HG03565 (cell line): ENCODE data around the gene GORAB.

Experiments
- ATAC-seq: cut with Tn5 transposase; IDR thresholded peaks from one replicate; pipeline ENCODE4 v1.9.1; 2021; ENCODE audit warnings: mild to moderate bottlenecking, moderate library complexity; ENCODE audit not compliant: unreplicated experiment

The GORAB gene

GRCh38 chr1:170537798-170538503, 6.0 kb downstream of the GORAB start:
- ATAC-seq = no peak

GRCh38 chr1:170538687-170539086, 6.7 kb downstream of the GORAB start:
- no peak for ATAC-seq

GRCh38 chr1:170539154-170539553, 7.2 kb downstream of the GORAB start:
- ATAC-seq = no peak

DNA sequence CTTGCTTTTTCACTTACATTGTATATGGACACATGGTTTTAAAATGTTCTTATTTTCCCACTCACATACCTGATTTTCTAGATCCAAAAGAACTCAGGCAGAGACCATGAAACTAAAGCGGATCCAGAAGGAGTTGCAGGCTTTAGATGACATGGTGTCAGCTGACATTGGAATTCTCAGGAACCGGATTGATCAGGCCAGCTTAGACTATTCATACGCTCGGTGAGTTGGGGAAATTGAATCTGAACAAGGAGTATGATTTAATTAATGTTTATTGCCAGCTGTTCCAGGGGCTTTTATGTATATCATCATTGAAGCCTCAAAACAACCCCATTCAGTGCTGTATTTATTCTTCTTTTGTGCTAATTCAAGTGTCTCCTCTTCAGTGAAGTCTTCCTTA, 12.7 kb downstream of the GORAB start:
- no peak for ATAC-seq

- no peak for ATAC-seq
These were observed 13.5 kb downstream of the GORAB start for GRCh38 chr1:170545476-170545875.

DNA sequence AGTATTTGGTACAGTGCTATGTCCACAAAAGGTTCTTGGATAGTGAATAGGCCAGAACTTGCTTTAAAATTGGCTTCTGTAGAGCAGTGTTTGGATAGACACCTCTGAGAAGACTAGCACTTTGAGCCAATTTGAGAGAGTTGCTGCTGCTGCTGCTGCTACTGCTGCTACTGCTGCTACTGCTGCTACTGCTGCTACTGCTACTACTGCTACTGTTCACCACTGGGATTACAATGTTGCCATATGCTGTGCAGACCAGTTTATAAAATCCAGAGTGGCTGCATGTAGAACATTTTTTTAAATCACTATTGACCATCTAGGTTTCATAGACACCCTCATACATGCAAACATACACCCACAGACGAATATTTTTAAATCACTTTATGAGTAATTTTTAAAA, 15.3 kb downstream of the GORAB start:
- no peak for ATAC-seq

- ATAC-seq = no peak
These were observed 16.5 kb downstream of the GORAB start for GRCh38 chr1:170548497-170548896.

- no peak for ATAC-seq
These were observed 23.4 kb downstream of the GORAB start for GRCh38 chr1:170555370-170555769.

DNA sequence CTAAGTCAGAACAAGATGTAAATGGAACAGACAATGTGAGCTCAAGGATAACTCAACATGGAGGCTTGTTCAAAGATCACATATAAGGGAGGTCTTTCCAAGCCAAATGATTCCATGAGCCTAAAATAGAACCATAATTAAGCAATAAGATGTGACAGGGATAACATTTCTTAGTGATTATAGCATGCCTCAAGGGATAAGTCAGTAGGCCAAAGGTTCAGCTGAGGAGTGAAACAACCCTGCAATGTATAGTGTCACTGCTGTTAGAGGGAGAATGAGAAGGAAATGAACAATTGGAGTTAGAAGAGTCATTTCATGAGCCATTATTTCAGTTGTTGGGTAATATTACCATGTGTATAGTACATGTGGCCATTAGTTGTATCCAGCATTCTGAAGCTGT, 25.0 kb downstream of the GORAB start:
- no peak for ATAC-seq

DNA sequence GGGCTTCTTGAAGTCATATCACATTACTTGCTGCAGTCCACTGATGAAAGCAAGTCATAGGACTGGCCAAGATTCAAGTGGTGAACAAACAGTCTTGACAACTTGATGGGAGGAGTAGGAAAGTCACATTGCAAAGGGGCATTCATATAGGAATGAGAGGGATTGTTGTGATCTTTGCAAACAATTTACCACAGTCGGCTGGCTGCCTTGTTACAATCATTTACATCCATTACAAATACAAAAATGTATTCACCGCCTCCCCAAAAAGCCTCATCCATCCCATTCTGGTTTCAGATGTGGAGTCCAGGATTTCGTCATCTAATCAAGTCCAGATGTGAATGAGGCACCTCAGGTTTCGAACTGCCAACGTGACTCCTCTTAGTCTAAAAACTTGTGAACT, 26.8 kb downstream of the GORAB start:
- ATAC-seq = no peak

GRCh38 chr1:170559166-170559565, 27.2 kb downstream of the GORAB start:
- no peak for ATAC-seq

GRCh38 chr1:170560681-170561285, 28.8 kb downstream of the GORAB start:
- ATAC-seq = no peak

DNA sequence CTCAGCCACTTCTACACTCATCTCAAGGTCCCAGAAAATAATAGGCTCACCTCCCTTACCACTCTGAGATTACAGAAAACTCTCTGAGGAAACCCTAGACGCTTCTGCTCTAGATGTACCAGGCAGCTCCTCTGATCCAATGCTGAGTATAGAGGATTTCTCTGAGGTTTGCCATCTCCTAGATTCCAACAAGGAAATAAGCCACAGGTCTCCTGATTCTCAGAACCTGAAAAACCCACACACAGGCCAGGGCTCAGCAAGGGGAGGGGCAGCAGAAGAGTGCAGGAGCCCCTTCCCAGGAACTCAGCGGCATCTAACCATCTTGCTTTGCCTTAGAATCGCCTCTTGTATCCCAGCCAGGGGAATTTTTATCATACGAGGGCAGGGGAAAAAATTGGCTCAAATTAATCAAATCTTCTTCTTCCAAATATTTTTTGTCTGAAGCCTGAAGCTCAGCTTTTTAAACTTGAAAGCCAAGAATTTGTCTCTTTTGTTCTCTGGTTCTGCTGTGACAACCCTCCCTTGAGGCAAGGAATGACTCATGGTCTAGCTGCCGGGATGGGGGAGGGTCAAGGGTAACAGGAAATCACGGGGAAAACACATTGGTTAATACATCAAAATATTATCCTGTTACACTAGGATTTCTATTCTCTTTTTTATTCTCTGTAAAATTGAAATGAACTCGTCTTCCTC, 30.8 kb downstream of the GORAB start:
- peak; percentile 69 for ATAC-seq

- no peak for ATAC-seq
These were observed 35.2 kb downstream of the GORAB start for GRCh38 chr1:170567214-170567613.

DNA sequence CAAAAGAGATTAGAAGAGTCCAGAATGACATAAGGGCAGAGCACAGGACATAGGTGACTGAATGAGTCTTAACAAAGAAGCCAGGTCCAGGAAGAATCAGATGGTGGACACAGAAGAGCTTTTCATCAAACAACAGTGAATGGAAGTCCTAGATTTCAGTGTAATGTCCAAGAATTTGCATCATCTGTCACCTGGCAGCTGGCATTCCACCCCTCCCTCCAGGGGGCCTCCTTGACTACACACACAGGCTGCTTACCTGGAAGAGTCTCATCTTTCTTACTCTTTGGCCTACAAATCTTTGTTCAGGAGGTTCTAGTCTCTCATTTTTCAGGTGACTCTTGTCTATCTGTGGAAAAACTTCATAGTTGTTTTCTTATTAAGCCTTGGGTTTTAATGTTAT, 36.2 kb downstream of the GORAB start:
- no peak for ATAC-seq

- no peak for ATAC-seq
These were observed 45.0 kb downstream of the GORAB start for GRCh38 chr1:170576980-170577379.

DNA sequence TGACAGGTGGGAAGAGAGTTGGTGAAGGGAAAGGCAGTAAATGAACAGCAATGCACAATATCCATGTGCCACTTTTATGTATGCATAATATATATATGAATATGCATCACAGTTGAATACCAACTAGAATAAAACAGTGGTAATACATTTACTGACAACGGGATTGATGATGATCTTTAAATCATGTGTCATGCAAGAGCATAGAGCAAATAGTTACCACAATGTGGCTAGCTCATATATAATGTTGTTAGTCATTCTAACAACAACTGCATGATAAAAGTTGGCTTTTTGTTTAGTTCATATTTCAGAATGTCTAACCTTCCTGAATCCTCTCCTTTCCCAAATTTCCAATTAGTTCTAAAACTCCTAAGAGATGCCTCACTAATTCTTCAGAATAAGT, 46.4 kb downstream of the GORAB start:
- ATAC-seq = no peak

GRCh38 chr1:170580636-170581440, 48.9 kb downstream of the GORAB start:
- no peak for ATAC-seq

- no peak for ATAC-seq
These were observed 51.2 kb downstream of the GORAB start for GRCh38 chr1:170583186-170583585.

GRCh38 chr1:170586321-170587252, 54.6 kb downstream of the GORAB start:
- ATAC-seq = no peak
